HEK293T (cell line): Measurements from ENCODE around the gene TFEB.

Source experiments
- FOXA1 ChIP-seq: fragments of 450-650 bp; IDR thresholded peaks from 2 replicates; pipeline ENCODE4 v1.6.1; 2016; ENCODE audit warnings: mild to moderate bottlenecking
- FOXK2 ChIP-seq: fragments of 450-650 bp; IDR thresholded peaks from 2 replicates; pipeline ENCODE4 v1.6.1; 2016; ENCODE audit warnings: mild to moderate bottlenecking
- HDGF ChIP-seq: fragments of 450-650 bp; IDR thresholded peaks from 2 replicates; pipeline ENCODE4 v1.6.1; 2017; ENCODE audit warnings: antibody characterized with exemption, borderline replicate concordance
- SP1 ChIP-seq: fragments of 450-650 bp; IDR thresholded peaks from 2 replicates; pipeline ENCODE4 v1.6.1; 2017
- SUZ12 ChIP-seq: fragments of 450-650 bp; IDR thresholded peaks from 2 replicates; pipeline ENCODE4 v1.6.1; 2016; ENCODE audit warnings: mild to moderate bottlenecking
- TARDBP ChIP-seq: fragments of 450-650 bp; IDR thresholded peaks from 2 replicates; pipeline ENCODE4 v1.6.1; 2016

DNA sequence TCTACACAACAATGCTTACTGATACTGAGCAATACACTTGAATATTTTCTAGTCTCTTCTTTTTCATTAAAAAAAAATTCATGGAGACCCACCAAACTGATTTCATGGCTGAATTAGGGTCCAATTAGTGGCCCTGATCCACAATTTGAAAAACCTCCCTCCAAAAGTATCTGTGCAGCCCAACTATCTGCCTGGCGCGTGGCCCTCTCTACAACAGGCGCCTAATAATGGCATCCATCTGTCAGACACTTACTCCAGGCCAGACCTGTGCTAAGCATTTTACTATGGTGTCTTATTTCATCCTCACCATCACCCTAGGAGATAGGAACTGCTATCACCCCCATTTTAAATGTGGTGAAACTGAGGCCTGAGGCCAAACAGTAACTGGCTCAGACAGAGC lies 14.0 kb downstream of the TFEB start:
- no peak for TF ChIP-seq HDGF
- TF ChIP-seq TARDBP = no peak
- no peak for TF ChIP-seq FOXA1
- TF ChIP-seq SUZ12 = no peak
- no peak for TF ChIP-seq SP1
- TF ChIP-seq FOXK2 = no peak
